IPS-15b (cell line): ENCODE data around the gene PRPF18.
"Not testable (repeated sequence)": the region's sequence is repeated elsewhere in the genome, so short reads cannot be mapped to it uniquely, and the experiment has no call there.

Experiments used
- H3K27me3 ChIP-seq: one replicate; pipeline ENCODE4 v1.6.1; 2013; ENCODE audit warnings: low read length; ENCODE audit not compliant: control insufficient read depth, insufficient read depth
- H3K36me3 ChIP-seq: one replicate; pipeline ENCODE4 v1.6.1; 2013; ENCODE audit warnings: low read length; ENCODE audit not compliant: control insufficient read depth, insufficient read depth
- H3K4me1 ChIP-seq: one replicate; pipeline ENCODE4 v1.6.1; 2013; ENCODE audit warnings: mild to moderate bottlenecking, low read length; ENCODE audit not compliant: control insufficient read depth, insufficient read depth
- H3K4me3 ChIP-seq: one replicate; pipeline ENCODE4 v1.5.1; 2013; ENCODE audit warnings: low read depth, low read length
- H3K9ac ChIP-seq: one replicate; pipeline ENCODE4 v1.6.1; 2013; ENCODE audit warnings: low read depth, mild to moderate bottlenecking, low read length
- H3K9me3 ChIP-seq: one replicate; pipeline ENCODE4 v1.6.1; 2013; ENCODE audit warnings: mild to moderate bottlenecking, low read length; ENCODE audit not compliant: control insufficient read depth, insufficient read depth

The PRPF18 gene

GRCh38 chr10:13586676-13587355 lies at the start of gene PRPF18:
TSS of gene PRPF18 (plus strand) at chr10:13586965. CDS start at chr10:13587087, 122 bp downstream.
- Histone ChIP-seq H3K4me1 (no peaks in the 10 kb centered on the region), H3K9ac (peak within 1 kb of the TSS; percentile 62), H3K36me3 (no peaks in the 10 kb centered on the region), H3K27me3 (no peaks in the 10 kb centered on the region), H3K9me3 (no peaks in the 10 kb centered on the region), H3K4me3 (peak within 1 kb of the TSS; percentile 95)

DNA sequence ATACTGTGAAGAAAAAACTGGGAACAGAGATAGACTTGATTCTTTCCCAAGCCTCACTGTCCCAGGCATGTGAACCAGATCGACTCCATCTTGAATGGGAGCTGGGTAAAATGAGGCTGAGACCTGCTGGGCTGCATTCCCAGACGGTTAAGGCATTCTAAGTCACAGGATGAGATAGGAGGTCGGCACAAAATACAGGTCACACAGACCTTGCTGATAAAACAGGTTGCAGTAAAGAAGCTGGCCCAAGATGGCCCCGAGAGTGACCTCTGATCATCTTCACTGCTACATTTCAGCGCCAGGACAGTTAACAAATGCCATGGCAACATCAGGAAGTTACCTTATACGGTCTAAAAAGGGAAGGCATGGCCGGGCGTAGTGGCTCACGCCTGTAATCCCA lies 48.8 kb upstream of the PRPF18 start:
- not testable (repeated sequence) for H3K4me1 ChIP-seq, H3K9me3 ChIP-seq, H3K9ac ChIP-seq, H3K36me3 ChIP-seq, H3K4me3 ChIP-seq, H3K27me3 ChIP-seq

DNA sequence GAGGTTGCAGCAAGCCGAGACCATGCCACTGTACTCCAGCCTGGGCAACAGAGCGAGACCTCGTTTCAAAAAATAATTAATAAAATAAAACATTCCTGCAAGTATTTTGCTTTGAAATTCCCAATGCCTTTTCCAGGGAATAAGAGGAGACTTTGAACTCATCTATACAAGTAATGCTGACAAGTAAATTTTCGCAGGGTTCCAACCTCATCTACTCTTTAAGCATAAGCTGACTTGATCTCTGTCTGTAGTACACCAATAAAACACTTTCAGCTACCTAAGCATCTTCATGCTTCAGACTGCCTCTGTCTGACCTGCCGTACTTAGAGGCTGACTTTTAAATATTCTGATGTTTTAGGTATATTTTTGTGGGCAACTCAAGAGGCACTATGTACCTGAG lies 44.2 kb upstream of the PRPF18 start:
- H3K9me3 ChIP-seq = no peaks in the 10 kb centered on the region
- H3K9ac ChIP-seq = no peak overlapping the region
- H3K4me1 ChIP-seq = no peaks in the 10 kb centered on the region
- no peaks in the 10 kb centered on the region for H3K36me3 ChIP-seq
- H3K27me3 ChIP-seq = no peaks in the 10 kb centered on the region
- no peak overlapping the region for H3K4me3 ChIP-seq

- Histone ChIP-seq H3K27me3 (no peaks in the 10 kb centered on the region), H3K36me3 (no peaks in the 10 kb centered on the region), H3K4me1 (no peaks in the 10 kb centered on the region), H3K9ac (no peak overlapping the region), H3K4me3 (no peak overlapping the region), H3K9me3 (no peaks in the 10 kb centered on the region)
These were observed 36.0 kb upstream of the PRPF18 start for GRCh38 chr10:13550802-13551201.

DNA sequence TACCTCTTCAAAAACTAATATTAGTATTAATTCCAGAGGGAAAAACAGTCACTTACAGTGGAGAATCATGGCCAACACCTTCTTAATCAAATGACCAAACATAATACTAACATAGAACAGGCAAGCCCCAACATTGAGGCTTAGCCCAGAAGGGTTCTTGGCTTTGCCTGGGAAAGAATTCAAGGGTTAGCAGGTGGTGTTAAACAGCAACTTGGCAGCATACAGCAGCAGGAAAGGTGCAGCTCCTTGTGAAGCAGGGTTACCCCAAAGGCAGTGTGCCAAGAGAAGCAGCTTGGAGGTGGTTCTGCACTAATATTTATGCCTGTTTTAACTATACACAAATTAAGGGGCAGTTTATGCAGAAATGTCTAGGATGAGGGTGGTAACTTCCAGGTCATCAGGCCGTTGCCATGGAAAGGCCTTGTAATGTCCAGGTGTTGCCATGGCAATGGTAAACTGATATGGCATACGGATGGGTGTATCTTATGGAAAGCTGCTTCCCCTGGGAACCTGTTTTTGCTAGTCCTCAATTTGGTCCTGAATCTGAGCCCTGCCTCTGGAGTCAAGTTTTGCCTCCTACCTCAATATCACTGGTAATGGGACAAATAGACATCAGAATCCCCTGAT lies 30.8 kb upstream of the PRPF18 start:
- H3K4me3 ChIP-seq = no peak overlapping the region
- H3K4me1 ChIP-seq = no peaks in the 10 kb centered on the region
- no peak overlapping the region for H3K9ac ChIP-seq
- no peaks in the 10 kb centered on the region for H3K36me3 ChIP-seq
- no peaks in the 10 kb centered on the region for H3K27me3 ChIP-seq
- H3K9me3 ChIP-seq = no peaks in the 10 kb centered on the region

- no peaks in the 10 kb centered on the region for H3K9me3 ChIP-seq
- H3K4me1 ChIP-seq = no peaks in the 10 kb centered on the region
- no peak overlapping the region for H3K9ac ChIP-seq
- no peaks in the 10 kb centered on the region for H3K27me3 ChIP-seq
- no peak overlapping the region for H3K4me3 ChIP-seq
- peaks cover 3% of the 10 kb centered on the region for H3K36me3 ChIP-seq
These were observed 27.6 kb upstream of the PRPF18 start for GRCh38 chr10:13559124-13559700.

- Histone ChIP-seq H3K9ac (no peak overlapping the region), H3K4me1 (no peaks in the 10 kb centered on the region), H3K4me3 (no peak overlapping the region), H3K36me3 (peaks cover 6% of the 10 kb centered on the region), H3K9me3 (no peaks in the 10 kb centered on the region), H3K27me3 (no peaks in the 10 kb centered on the region)
These were observed 26.2 kb upstream of the PRPF18 start for GRCh38 chr10:13560597-13560996.

GRCh38 chr10:13563481-13564445 lies 23.0 kb upstream of the PRPF18 start:
- no peaks in the 10 kb centered on the region for H3K9me3 ChIP-seq
- no peaks in the 10 kb centered on the region for H3K27me3 ChIP-seq
- H3K36me3 ChIP-seq = peaks cover 6% of the 10 kb centered on the region
- H3K4me3 ChIP-seq = no peak overlapping the region
- H3K4me1 ChIP-seq = no peaks in the 10 kb centered on the region
- no peak overlapping the region for H3K9ac ChIP-seq

GRCh38 chr10:13564576-13564975 lies 22.2 kb upstream of the PRPF18 start:
- no peaks in the 10 kb centered on the region for H3K4me1 ChIP-seq
- no peak overlapping the region for H3K4me3 ChIP-seq
- no peak overlapping the region for H3K9ac ChIP-seq
- H3K27me3 ChIP-seq = no peaks in the 10 kb centered on the region
- H3K9me3 ChIP-seq = no peaks in the 10 kb centered on the region
- peaks cover 6% of the 10 kb centered on the region for H3K36me3 ChIP-seq

GRCh38 chr10:13567030-13567429 lies 19.7 kb upstream of the PRPF18 start:
- no peaks in the 10 kb centered on the region for H3K9me3 ChIP-seq
- no peaks in the 10 kb centered on the region for H3K4me1 ChIP-seq
- no peaks in the 10 kb centered on the region for H3K27me3 ChIP-seq
- no peak overlapping the region for H3K9ac ChIP-seq
- peaks cover 6% of the 10 kb centered on the region for H3K36me3 ChIP-seq
- H3K4me3 ChIP-seq = no peak overlapping the region

DNA sequence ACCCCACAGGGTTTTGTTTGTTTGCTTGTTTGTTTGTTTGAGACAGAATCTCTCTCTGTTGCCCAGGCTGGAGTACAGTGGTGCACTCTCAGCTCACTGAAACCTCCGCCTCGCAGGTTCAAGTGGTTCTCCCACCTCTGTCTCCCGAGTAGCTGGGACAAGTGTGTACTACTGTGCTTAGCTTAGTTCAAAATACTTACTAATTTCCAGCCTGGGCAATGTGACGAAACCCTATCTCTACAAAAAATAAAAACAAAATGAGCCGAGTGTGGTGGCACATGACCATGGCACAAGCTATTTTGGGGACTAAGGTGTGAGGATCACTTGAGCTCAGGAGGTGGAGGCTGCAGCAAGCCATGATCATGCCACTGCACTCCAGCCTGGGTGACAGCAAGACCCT lies 15.2 kb upstream of the PRPF18 start:
- no peak overlapping the region for H3K4me3 ChIP-seq
- no peak overlapping the region for H3K9ac ChIP-seq
- no peaks in the 10 kb centered on the region for H3K9me3 ChIP-seq
- H3K27me3 ChIP-seq = no peaks in the 10 kb centered on the region
- H3K4me1 ChIP-seq = no peaks in the 10 kb centered on the region
- no peaks in the 10 kb centered on the region for H3K36me3 ChIP-seq
